Bronchus fibroblast of lung (primary cell): ENCODE data around the gene F2RL3. TPM values are rescaled to one million over a fixed set of nuclear protein-coding genes. Genes with fewer than 3 reads are reported as not detected.

Source experiments
- total RNA-seq: library from RNA; depleted of rRNA; stranded (reverse); fragments of >200 nt; gene quantifications from 2 replicates; pipeline ENCODE4 v1.2.3, GENCODE V29; 2015

F2RL3 gene
- total RNA-seq = not detected in 2 replicates

DNA sequence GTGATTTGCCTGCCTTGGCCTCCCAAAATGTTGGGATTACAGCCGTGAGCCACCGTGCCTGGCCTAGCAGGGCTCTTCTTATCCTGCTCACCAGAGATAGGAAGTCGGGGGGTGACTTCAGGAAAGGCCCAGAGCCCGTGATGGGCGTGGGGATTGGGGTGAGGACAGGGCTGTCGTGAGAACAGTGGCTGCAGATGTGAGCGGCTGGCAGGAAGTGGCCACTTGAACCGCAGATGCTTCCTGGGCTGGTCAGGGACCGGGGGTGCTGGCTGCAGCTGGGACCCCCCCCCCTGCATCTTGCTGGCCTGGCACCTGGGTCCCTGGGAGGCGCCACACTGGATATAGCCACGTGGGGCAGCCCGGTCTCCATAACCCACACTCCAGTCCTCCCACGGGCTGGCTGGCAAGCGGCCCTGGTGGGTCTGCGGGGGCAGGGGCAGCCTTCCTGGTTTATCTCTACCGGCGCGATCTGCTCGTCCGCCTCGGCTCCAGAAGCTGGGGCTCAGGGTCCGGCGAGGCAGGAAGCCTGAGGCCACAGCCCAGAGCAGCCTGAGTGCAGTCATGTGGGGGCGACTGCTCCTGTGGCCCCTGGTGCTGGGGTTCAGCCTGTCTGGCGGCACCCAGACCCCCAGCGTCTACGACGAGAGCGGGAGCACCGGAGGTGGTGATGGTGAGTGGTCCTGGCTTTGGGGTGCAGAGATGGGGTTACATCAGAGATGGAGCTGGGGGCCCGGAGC is at the start of gene F2RL3:
TSS of gene F2RL3 (plus strand) at position 371 of the 737 bp plus-strand sequence. CDS start at position 562, 191 bp downstream.

Other genes starting within 250 kb of the F2RL3 start
- 69.4 and 70.1 TPM in 2 replicates for gene SMIM7, start 228.9 kb upstream of the F2RL3 start, total RNA-seq
- 0.34 and 0.74 TPM in 2 replicates for gene TMEM38A, start 227.9 kb upstream of the F2RL3 start, total RNA-seq
- gene NWD1, start 169.2 kb upstream of the F2RL3 start, total RNA-seq = not detected in 2 replicates
- 13.5 and 16.0 TPM in 2 replicates for gene SIN3B, start 59.6 kb upstream of the F2RL3 start, total RNA-seq
- gene CPAMD8, start 137.8 kb downstream of the F2RL3 start, total RNA-seq = 0.45 and 0.50 TPM in 2 replicates
- 11.9 and 12.4 TPM in 2 replicates for gene HAUS8, start 186.5 kb downstream of the F2RL3 start, total RNA-seq
- gene MYO9B, start 186.8 kb downstream of the F2RL3 start, total RNA-seq = 48.4 and 52.9 TPM in 2 replicates